ENCODE data around the gene SNX14. TPM values are rescaled to one million over a fixed set of nuclear protein-coding genes. Genes with fewer than 3 reads are reported as not detected.

Gene SNX14
- total RNA-seq, 4 donors from 2014 or later = 91.2 to 123 (median 103) TPM

DNA sequence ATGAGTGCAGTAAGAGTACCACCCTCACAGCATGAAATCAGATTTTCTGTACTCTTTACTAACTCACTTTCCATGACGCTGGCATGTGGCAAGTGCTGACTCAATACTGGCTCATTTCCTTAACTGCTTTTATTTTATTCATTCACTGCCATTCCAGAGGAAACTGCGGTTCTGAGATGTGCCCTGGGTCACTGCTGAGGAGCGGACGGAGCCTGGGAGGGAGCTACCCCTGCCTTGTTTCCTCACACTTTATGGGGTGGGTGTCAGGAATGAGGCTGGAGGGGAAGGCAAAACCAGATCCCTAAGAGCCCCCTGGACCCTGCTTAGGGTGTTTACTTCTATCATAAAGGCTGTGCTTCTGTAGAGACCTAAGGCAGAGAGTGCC is 129.4 kb downstream of the SNX14 start:
- Histone ChIP-seq H3K9me3 (no peaks in the 10 kb centered on the region), H3K27me3 (no peaks in the 10 kb centered on the region), H3K4me1 (peaks cover 0 to 21% (median 8%) of the 10 kb centered on the region in 4 donors), H3K4me3 (no peak overlapping the region), H3K36me3 (peaks cover 0 to 4% (median 0%) of the 10 kb centered on the region in 3 donors), H3K27ac (no peak overlapping the region)
- TF ChIP-seq, protein P1, sequence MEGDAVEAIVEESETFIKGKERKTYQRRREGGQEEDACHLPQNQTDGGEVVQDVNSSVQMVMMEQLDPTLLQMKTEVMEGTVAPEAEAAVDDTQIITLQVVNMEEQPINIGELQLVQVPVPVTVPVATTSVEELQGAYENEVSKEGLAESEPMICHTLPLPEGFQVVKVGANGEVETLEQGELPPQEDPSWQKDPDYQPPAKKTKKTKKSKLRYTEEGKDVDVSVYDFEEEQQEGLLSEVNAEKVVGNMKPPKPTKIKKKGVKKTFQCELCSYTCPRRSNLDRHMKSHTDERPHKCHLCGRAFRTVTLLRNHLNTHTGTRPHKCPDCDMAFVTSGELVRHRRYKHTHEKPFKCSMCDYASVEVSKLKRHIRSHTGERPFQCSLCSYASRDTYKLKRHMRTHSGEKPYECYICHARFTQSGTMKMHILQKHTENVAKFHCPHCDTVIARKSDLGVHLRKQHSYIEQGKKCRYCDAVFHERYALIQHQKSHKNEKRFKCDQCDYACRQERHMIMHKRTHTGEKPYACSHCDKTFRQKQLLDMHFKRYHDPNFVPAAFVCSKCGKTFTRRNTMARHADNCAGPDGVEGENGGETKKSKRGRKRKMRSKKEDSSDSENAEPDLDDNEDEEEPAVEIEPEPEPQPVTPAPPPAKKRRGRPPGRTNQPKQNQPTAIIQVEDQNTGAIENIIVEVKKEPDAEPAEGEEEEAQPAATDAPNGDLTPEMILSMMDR (IDR thresholded peaks at IDR 0.05) = no peak
- no peak for TF ChIP-seq POLR2A (IDR thresholded peaks at IDR 0.05)
- DNase-seq = no peak

GRCh38 chr6:85463621-85464259 is 129.9 kb downstream of the SNX14 start:
- H3K27ac ChIP-seq = no peak overlapping the region
- TF ChIP-seq, protein P1 (IDR thresholded peaks at IDR 0.05) = no peak
- TF ChIP-seq POLR2A (IDR thresholded peaks at IDR 0.05) = no peak
- peaks cover 0 to 2% (median 0%) of the 10 kb centered on the region in 3 donors for H3K36me3 ChIP-seq
- H3K4me1 ChIP-seq = peaks cover 0 to 21% (median 8%) of the 10 kb centered on the region in 4 donors
- no peaks in the 10 kb centered on the region for H3K9me3 ChIP-seq
- DNase-seq = no peak
- H3K4me3 ChIP-seq = no peak overlapping the region
- H3K27me3 ChIP-seq = no peaks in the 10 kb centered on the region

GRCh38 chr6:85462673-85463072 is 131.0 kb downstream of the SNX14 start:
- DNase-seq = no peak
- Histone ChIP-seq H3K4me1 (peaks cover 0 to 23% (median 8%) of the 10 kb centered on the region in 4 donors), H3K27me3 (no peaks in the 10 kb centered on the region), H3K27ac (peak overlapping the region in 1 of 4 donors; percentile 65), H3K36me3 (no peaks in the 10 kb centered on the region), H3K4me3 (no peak overlapping the region), H3K9me3 (no peaks in the 10 kb centered on the region)
- TF ChIP-seq, protein P1 (IDR thresholded peaks at IDR 0.05) = no peak
- TF ChIP-seq POLR2A (IDR thresholded peaks at IDR 0.05) = no peak

DNA sequence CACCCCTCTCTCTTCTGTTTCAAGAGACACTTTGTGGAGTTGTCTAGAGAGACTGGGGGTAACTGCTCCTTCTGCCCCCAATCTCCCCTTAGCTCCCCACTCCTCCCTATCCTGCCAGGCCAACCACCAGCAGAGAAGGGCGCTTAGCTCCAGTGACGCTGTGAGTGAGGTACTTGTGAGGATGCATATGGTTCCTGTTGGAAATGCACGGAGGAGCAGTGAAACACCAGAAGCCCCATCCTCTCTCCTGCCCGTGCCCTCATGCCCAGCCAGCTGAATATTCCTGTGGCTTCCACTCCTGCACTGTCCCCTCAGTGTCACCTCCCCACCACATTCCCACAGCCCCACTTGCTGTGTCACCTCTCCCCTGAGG is 131.9 kb downstream of the SNX14 start:
- peaks cover 0 to 23% (median 8%) of the 10 kb centered on the region in 4 donors for H3K4me1 ChIP-seq
- H3K27ac ChIP-seq = peak overlapping the region; percentile 22 to 65 (median 47)
- H3K4me3 ChIP-seq = no peak overlapping the region

GRCh38 chr6:85460921-85461797 is 132.5 kb downstream of the SNX14 start:
- peaks cover 0 to 23% (median 8%) of the 10 kb centered on the region in 4 donors for H3K4me1 ChIP-seq
- H3K27ac ChIP-seq = peak overlapping the region; percentile 40 to 65 (median 47)

More for the DNA sequence above, 131.9 kb downstream of the SNX14 start:
- H3K36me3 ChIP-seq = no peaks in the 10 kb centered on the region
- no peaks in the 10 kb centered on the region for H3K9me3 ChIP-seq
- TF ChIP-seq POLR2A (IDR thresholded peaks at IDR 0.05) = no peak
- TF ChIP-seq, protein P1 (IDR thresholded peaks at IDR 0.05) = no peak
- DNase-seq = no peak
- no peaks in the 10 kb centered on the region for H3K27me3 ChIP-seq

More at GRCh38 chr6:85460921-85461797, 132.5 kb downstream of the SNX14 start:
- DNase-seq = peak in 2 of 3 donors; percentile 40 to 63
- TF ChIP-seq POLR2A (IDR thresholded peaks at IDR 0.05) = no peak
- TF ChIP-seq, protein P1 (IDR thresholded peaks at IDR 0.05) = no peak
- Histone ChIP-seq H3K36me3 (no peaks in the 10 kb centered on the region), H3K9me3 (no peaks in the 10 kb centered on the region), H3K27me3 (no peaks in the 10 kb centered on the region), H3K4me3 (no peak overlapping the region)

Measured in Peyer's patch (tissue), 4 donors.